NCI-H524 treated with DMSO at 0.1 percent for 48 hours (cell line): ENCODE measurements around the gene LILRA2.
"Not testable (repeated sequence)": the region's sequence is repeated elsewhere in the genome, so short reads cannot be mapped to it uniquely, and the experiment has no call there.

Source experiments
- DNase-seq: peaks from one replicate; lab custom pipeline; 2025; lab: John Stamatoyannopoulos, UW

The LILRA2 gene

DNA sequence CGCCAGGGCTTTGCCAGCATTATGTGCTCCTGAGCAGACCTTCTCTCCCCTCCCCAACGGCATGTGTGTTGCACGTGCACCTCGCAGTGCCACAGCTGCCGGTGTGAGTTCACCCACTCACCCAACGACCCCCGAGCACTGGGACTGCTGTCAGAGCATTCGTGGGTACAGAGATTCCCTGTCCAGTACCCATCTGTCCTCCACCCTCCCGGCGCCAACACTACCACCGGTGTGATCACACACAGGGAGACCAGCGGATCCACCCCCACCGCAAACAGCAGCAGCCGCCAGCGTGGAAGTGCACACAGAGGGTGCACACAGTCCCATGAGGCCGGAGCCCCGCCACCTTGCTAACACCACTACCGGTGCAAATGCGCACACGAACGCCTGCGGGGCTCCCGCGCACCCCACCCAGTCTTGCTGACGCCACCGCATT, 35.8 kb downstream of the LILRA2 start:
- no peak for DNase-seq

DNA sequence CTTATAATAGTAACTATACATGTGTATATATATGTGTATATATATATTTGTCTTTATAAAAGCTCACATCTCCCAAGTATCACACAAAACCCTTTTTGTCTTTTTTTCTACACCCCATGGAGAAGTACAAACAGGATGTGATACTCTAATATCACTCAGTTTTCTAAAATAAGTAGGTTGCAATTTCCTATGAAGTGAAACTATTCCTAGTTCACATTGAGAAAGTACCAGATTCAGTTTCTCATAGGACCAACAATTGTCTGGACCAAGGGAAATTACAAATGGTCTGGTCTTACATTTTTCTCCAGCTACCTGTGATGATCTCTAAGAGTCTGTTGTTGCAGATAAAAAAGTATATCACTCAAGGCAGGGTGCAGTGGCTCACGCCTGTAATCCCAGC, 38.8 kb downstream of the LILRA2 start:
- DNase-seq: no peak

DNA sequence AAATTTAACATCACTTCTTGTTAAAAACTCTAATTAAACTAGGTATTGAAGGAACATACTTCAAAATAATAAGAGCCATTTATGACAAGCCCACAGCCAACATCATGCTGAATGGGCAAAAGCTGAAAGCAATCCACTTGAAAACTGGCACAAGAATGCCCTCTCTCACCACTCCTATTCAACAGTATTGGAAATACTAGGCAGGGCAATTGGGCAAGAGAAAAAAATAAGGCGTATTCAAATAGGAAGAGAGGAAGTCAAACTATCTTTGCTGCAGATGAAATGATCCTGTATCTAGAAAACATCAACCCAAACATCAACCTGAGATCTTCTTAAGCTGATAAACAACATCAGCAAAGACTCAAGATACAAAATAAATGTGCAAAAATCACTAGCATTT, 41.1 kb downstream of the LILRA2 start:
- no peak for DNase-seq

DNA sequence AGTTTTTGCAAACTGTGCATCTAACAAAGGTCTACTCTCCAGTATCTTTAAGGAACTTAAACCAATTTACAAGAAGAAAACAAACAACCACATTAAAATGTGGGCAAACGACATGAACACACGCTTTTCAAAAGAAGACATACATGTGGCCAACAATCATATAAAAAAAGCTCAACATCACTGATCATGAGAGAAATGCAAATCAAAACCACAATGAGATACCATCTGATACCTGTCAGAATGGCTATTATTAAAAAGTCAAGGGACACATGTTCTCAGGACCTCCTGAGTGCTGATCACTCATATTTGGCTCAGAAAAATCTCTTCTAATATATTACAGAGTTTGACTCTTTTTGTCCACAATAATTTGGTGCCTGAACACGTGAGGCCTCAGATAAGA, 42.5 kb downstream of the LILRA2 start:
- no peak for DNase-seq

DNA sequence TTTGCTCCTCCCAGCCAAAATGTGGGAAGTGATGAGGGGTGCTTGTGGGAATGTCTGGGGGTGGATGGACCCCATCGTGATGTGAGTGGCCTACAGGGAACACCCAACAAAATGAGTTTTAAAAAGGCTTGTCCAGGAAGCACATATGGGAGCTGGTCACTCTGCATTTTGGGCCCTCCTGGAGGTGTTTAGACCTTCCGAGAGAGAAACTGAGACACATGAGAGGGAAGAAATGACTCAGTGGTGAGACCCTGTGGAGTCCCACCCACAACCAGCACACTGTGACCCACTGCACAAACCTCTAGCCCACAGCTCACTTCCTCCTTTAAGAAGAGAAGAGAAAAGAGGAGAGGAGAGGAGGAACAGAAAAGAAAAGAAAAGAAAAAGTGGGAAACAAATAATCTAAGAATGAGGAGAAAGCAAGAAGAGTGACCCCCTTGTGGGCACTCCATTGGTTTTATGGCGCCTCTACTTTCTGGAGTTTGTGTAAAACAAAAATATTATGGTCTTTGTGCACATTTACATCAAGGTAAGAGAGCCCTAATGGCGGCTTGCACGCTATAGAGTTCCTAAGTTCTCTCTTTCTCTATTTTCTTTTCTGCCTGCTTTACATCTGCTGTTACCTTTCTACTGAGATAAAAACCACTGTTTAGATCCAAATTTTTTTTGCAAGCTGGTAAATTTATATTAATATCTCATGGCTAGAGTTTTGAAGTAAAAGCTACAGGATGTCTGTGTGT, 43.4 kb downstream of the LILRA2 start:
- no peak for DNase-seq

DNA sequence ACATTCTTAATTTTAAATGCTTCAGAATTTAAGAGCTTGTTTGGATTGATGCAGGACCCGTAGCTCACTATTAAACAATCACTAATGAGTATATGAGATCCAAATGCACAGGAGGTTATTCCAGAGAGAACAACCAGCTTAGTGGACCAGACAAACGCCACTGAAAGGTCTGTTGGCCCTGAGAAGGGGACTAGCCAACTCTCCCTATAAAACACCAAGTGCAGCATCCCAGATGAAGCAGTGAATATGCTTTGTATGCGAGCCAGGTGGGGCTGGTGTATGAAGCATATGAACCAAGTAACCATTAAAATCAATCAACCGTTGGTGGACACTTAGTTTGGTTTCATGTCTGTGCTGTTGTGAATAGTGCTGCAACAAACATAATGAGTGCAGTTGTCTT, 46.9 kb downstream of the LILRA2 start:
- no peak for DNase-seq

DNA sequence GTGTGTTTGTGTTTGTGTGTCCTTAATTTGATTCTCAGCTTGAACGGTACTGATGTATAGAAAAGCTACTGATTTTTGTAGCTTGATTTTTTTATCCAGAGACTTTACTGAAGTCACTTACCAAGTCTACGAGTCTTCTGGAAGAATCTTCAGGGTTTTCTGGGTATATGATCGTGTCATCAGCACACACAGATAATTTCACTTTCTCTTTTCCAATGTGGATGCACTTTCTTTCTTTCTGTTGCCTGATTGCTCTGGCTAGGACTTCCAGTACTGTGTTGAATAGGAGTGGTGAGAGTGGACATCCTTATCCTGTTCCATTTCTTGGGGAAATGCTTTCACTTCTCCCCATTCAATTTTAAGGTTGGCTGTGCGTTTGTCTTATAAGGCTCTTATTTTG, 48.8 kb downstream of the LILRA2 start:
- DNase-seq: no peak

DNA sequence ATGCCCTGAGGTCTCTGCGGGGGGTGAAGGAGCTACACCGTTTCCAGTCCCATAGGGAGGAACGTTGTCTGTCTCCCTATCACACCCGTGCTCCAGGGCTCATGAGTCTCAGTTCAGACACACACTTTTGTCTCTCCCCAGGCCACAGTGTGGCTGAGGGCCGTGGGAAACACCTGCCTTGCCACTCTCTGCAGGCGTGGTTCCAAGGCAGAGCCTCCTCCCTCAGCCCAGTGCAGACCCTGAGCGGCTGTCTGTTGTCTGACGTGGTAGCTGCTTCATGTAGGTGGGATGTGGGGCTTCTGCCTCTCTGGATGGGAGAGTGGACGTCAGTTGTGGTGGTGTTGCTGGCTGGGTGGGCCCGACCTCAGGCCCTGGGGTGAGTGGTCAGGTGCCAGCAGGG, 50.6 kb downstream of the LILRA2 start:
- DNase-seq: not testable (repeated sequence)

DNA sequence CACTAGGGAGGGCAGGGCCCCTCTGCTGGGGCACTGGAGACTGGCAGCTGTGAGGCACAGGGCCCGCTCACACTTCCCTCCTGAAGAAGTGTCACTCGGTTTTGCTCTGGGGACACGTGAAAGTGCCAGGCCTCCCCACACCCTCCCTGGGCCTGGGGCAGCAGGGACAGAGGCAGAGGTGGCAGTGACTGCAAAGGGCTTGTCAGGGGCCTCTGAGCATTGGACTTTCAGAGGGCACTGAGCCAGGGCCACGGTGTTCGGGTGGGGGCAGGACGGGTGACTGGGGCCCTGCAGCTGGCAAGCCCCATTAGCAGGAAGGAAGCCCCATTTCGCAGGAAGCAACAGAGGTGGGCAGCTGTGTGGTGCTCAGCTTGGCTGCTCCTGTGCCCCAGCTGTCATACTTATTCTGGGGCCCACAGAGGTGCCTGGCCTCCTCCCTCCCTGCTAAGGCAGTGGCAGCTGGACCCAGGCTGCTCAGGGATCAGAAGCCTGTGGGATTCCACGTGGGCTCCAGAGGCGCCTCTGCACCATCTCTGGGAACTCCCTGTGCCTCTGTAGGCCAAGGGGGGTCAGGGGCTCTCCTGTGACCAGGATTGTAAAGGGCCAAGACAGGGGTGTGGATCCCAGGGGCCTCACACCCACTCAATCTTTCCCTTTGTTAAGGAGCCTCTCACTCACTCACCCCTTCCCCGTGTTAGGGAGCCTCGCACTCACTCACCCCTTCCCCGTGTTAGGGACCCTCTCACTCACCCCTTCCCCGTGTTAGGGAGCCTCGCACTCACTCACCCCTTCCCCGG, 51.5 kb downstream of the LILRA2 start:
- not testable (repeated sequence) for DNase-seq

DNA sequence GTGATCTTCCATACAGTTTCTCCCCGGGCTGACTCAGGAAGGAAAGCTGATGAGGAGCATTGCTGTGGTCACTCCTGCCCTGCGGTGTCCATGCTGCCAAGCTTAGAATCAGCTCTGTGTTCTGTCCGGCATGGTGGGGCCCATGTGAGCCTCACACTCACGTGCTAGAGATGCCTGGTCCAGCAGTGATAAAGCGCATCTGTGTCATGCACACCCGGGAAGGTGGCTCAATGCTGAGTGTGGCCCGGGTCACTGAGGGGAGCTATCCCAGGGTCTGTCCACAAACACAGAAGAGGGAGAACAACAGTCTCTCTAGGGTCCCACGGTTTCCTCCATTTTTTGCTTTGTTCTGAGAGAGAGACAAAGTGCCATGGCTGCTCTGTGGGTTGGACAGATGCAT, 53.2 kb downstream of the LILRA2 start:
- no peak for DNase-seq

DNA sequence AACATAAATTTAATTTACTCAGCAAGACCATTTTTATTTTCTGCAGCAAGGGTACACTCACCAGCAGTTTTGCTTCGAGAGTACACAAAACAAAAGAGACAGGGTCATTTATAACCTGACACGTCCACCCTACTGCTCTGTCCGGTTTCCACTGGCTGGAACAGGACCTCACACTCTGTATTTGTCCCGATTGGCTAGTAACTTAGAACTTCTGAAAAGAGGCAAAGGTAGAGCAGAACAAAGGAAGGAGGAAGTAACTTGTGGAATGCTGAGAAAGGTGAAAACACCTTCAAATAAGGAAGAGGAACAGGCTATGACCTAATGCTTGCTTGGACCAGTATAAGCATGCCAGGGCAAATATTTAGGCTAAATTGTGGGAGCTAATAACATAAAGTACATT, 54.3 kb downstream of the LILRA2 start:
- DNase-seq: not testable (repeated sequence)

DNA sequence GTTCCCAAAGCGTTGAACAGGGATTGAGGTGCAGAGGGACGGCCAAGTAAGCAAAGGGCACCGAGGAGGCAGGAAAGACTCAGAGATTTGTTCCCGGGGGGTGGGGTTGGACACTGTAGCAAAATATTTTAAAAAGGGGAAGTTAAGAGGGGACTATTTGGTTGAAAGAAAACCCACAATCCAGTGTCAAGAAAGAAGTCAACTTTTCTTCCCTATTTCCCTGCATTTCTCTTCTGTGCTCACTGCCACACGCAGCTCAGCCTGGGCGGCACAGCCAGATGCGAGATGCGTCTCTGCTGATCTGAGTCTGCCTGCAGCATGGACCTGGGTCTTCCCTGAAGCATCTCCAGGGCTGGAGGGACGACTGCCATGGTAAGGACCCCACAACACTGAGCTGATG, 56.7 kb downstream of the LILRA2 start, which contains the start of gene LILRB1:
LILRB1 (plus strand) TSS at position 223 of the 400 bp plus-strand sequence. CDS start 590 bp downstream, outside the sequence.
- DNase-seq: not testable (repeated sequence)

DNA sequence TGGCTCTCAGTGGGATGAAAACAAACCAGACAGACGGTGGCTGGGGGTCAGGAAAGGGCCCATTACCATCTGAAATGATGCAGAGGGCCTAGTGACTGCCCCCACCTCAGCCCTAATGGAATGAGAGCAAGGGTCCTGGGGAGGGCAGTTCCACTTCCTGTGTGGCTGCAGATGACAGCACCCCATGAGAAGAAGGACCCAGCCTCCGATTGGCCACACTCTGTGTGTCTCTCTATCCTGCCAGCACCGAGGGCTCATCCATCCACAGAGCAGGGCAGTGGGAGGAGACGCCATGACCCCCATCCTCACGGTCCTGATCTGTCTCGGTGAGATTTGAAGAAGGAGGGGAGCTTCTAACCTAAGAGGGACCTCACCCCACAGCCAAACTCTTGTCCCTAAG, 57.2 kb downstream of the LILRA2 start:
- DNase-seq: no peak

DNA sequence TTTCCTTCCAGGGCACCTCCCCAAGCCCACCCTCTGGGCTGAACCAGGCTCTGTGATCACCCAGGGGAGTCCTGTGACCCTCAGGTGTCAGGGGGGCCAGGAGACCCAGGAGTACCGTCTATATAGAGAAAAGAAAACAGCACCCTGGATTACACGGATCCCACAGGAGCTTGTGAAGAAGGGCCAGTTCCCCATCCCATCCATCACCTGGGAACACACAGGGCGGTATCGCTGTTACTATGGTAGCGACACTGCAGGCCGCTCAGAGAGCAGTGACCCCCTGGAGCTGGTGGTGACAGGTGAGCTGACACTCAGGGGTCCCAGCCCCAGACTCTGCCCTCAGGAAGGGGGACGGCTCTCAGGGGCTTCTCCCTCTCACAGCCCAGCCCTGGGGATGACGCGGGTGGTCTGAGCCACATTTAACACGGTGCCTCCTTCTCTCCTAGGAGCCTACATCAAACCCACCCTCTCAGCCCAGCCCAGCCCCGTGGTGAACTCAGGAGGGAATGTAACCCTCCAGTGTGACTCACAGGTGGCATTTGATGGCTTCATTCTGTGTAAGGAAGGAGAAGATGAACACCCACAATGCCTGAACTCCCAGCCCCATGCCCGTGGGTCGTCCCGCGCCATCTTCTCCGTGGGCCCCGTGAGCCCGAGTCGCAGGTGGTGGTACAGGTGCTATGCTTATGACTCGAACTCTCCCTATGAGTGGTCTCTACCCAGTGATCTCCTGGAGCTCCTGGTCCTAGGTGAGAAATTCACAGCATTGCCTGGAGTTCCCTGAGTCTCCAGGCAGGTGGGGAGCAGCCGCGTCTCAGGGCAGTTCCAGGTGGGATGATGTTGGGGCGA, 58.1 kb downstream of the LILRA2 start:
- not testable (repeated sequence) for DNase-seq

DNA sequence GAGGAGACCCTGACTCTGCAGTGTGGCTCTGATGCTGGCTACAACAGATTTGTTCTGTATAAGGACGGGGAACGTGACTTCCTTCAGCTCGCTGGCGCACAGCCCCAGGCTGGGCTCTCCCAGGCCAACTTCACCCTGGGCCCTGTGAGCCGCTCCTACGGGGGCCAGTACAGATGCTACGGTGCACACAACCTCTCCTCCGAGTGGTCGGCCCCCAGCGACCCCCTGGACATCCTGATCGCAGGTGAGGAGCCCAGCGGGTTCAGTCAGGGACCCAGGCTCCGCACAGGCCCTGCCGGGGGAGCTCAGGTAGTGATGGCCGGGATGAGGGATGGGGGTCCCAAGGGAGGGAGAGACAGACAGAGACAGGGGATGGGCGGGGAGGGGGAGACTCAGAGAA, 58.9 kb downstream of the LILRA2 start:
- DNase-seq: not testable (repeated sequence)

DNA sequence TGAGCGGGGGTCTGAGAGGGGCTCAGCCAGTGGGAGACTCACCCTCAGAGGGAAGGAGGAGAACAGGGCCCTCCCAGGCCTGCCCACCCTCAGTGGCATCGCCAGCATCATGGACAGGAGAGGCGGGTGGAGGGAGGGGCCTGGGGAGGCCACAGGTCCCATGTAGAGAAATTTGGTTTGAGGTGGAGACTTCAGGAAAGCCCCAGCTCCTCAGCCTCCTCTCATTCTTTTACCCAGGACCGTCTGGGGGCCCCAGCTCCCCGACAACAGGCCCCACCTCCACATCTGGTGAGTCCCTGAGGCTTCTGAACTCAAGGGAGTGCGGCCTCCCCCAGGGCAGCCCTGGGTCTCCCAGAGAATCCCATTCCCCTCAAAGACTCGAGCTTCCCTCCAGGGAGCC, 59.8 kb downstream of the LILRA2 start:
- DNase-seq: no peak

DNA sequence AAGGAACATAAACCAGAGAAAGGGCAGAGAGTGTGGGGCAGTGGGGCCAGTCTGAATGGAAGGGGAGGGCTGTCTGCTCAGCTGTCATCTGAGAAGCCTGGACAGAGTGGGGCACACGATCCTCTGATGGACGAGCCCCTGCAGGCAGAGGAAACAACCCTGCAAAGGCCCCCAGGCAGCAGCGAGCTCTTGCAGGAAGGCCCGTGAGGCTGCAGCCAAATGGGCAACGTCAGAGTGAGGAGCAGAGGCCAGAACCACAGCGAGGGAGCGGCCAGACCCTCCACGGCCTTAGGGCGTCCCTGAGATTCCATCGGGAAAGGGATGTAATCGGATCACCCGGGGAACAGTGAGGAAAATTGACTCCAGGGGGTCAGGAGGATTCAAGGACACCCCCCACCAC, 62.5 kb downstream of the LILRA2 start:
- DNase-seq: not testable (repeated sequence)

DNA sequence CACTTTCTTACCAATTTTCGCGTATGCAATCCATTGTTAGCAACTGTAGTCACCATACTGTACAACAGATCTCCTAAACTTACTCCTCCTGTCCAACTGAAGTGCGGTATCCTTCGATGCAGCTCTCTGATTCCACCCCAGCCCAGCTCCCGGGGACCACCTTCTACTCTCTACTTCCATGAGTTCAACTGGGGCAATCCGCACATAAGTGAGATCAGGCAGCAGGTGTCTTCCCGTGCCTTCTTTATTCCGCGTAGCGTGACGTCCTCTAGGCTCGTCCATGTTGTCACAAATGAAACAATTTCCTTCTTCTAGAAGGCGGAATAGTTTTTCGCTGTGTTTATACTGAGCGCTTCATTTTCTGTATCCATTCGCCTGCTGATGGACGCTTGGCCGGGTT, 65.1 kb downstream of the LILRA2 start:
- no peak for DNase-seq
